Fibroblast of the aortic adventitia (primary cell): ENCODE measurements around the gene ATRNL1. TPM values are rescaled to one million over a fixed set of nuclear protein-coding genes. Genes with fewer than 3 reads are reported as not detected.
A peak's percentile ranks its signal among the peaks of the same experiment; 100 is the strongest.
"Not testable (repeated sequence)": the region's sequence is repeated elsewhere in the genome, so short reads cannot be mapped to it uniquely, and the experiment has no call there.

Experiments used
- DNase-seq: peaks from one replicate; pipeline ENCODE4 v3.0.0-alpha.2; 2010; ENCODE audit warnings: low read depth
- H3K4me3 ChIP-seq: 2 replicates; pipeline ENCODE4 v1.5.1; 2011; ENCODE audit warnings: low read depth, mild to moderate bottlenecking, control low read depth, low read length, moderate library complexity
- CTCF ChIP-seq: IDR thresholded peaks from 2 replicates; pipeline ENCODE4 v1.5.1; 2011; ENCODE audit warnings: mild to moderate bottlenecking, low read length, control low read depth, inconsistent platforms; ENCODE audit not compliant: insufficient read depth
- total RNA-seq: library from RNA; depleted of rRNA; stranded (reverse); fragments of >200 nt; gene quantifications from 2 replicates; pipeline ENCODE4 v1.2.3, GENCODE V29; 2012; ENCODE audit warnings: low replicate concordance

Gene ATRNL1
- total RNA-seq, 1 donor, result 1.9 TPM

GRCh38 chr10:115171392-115171960, 78.3 kb downstream of the ATRNL1 start:
- peak; percentile 34 for TF ChIP-seq CTCF
- no peak overlapping the region for H3K4me3 ChIP-seq
- DNase-seq, result peak; percentile 18

GRCh38 chr10:115173915-115174443, 80.8 kb downstream of the ATRNL1 start:
- no peak for DNase-seq
- TF ChIP-seq CTCF, result no peak

GRCh38 chr10:115207276-115207675, 114.1 kb downstream of the ATRNL1 start:
- not testable (repeated sequence) for H3K4me3 ChIP-seq, DNase-seq

More at GRCh38 chr10:115173915-115174443, 80.8 kb downstream of the ATRNL1 start:
- no peak overlapping the region for H3K4me3 ChIP-seq

- TF ChIP-seq CTCF, result no peak
- DNase-seq, result no peak
These were observed 116.0 kb downstream of the ATRNL1 start for GRCh38 chr10:115209133-115209532.

GRCh38 chr10:115214829-115215228, 121.7 kb downstream of the ATRNL1 start:
- no peak for DNase-seq
- TF ChIP-seq CTCF, result no peak
- no peak overlapping the region for H3K4me3 ChIP-seq

More at GRCh38 chr10:115209133-115209532, 116.0 kb downstream of the ATRNL1 start:
- H3K4me3 ChIP-seq, result no peak overlapping the region

GRCh38 chr10:115219203-115219602, 126.0 kb downstream of the ATRNL1 start:
- TF ChIP-seq CTCF, result no peak
- DNase-seq, result no peak

GRCh38 chr10:115222039-115222438, 128.9 kb downstream of the ATRNL1 start:
- TF ChIP-seq CTCF, result no peak
- H3K4me3 ChIP-seq, result no peak overlapping the region
- no peak for DNase-seq

More at GRCh38 chr10:115219203-115219602, 126.0 kb downstream of the ATRNL1 start:
- H3K4me3 ChIP-seq, result no peak overlapping the region
